SW480 (cell line): ENCODE results near the gene ZNF780B.
A peak's percentile ranks its signal among the peaks of the same experiment; 100 is the strongest.
"Not testable (repeated sequence)": the region's sequence is repeated elsewhere in the genome, so short reads cannot be mapped to it uniquely, and the experiment has no call there.

ENCODE experiments used
- DNase-seq: peaks from one replicate; pipeline ENCODE4 v3.0.0-alpha.2; 2016; ENCODE audit warnings: low spot score

Gene ZNF780B

GRCh38 chr19:40038047-40038446, 18.0 kb downstream of the ZNF780B start:
- not testable (repeated sequence) for DNase-seq

- peak; percentile 33 for DNase-seq
These were observed 20.0 kb downstream of the ZNF780B start for GRCh38 chr19:40035996-40036395.

- no peak for DNase-seq
These were observed 22.0 kb downstream of the ZNF780B start for GRCh38 chr19:40033989-40034560.

- DNase-seq: no peak
These were observed 29.4 kb downstream of the ZNF780B start for GRCh38 chr19:40026597-40026970.

- DNase-seq: no peak
These were observed 30.0 kb downstream of the ZNF780B start for GRCh38 chr19:40025938-40026596.

GRCh38 chr19:40023969-40024368, 32.1 kb downstream of the ZNF780B start:
- no peak for DNase-seq

GRCh38 chr19:40013991-40014390, 42.0 kb downstream of the ZNF780B start:
- no peak for DNase-seq

GRCh38 chr19:40009674-40010073, 46.4 kb downstream of the ZNF780B start:
- no peak for DNase-seq

GRCh38 chr19:40006273-40006691, 49.7 kb downstream of the ZNF780B start:
- DNase-seq: peak; percentile 24

GRCh38 chr19:40005691-40006272, 50.2 kb downstream of the ZNF780B start:
- DNase-seq: no peak

GRCh38 chr19:39998501-39998900, 57.5 kb downstream of the ZNF780B start:
- no peak for DNase-seq

- no peak for DNase-seq
These were observed 58.3 kb downstream of the ZNF780B start for GRCh38 chr19:39997638-39998216.

- peak; percentile 94 for DNase-seq
These were observed 59.0 kb downstream of the ZNF780B start, which contains the start of gene ZNF546 for GRCh38 chr19:39996811-39997637. Gene ZNF546 (plus strand): TSS chr19:39997060. CDS start chr19:39998327, 1,267 bp downstream.

- peak; percentile 80 for DNase-seq
These were observed 59.7 kb downstream of the ZNF780B start for GRCh38 chr19:39996218-39996810.

GRCh38 chr19:39995794-39996193, 60.2 kb downstream of the ZNF780B start:
- DNase-seq: no peak

GRCh38 chr19:39994361-39994760, 61.7 kb downstream of the ZNF780B start:
- DNase-seq: no peak

- no peak for DNase-seq
These were observed 62.4 kb downstream of the ZNF780B start for GRCh38 chr19:39993605-39994004.

- DNase-seq: no peak
These were observed 68.4 kb downstream of the ZNF780B start for GRCh38 chr19:39987596-39987995.

- DNase-seq: no peak
These were observed 68.9 kb downstream of the ZNF780B start for GRCh38 chr19:39987167-39987566.

GRCh38 chr19:39986643-39987042, 69.4 kb downstream of the ZNF780B start:
- DNase-seq: no peak

GRCh38 chr19:39983695-39984300, 72.2 kb downstream of the ZNF780B start:
- no peak for DNase-seq
